Thyroid gland (tissue), 4 donors: ENCODE data around the gene MRPS11.

Experiments used
- CTCF ChIP-seq, 6 experiments: fragments of 200-600 bp in 3 of 6; fragments of 450-650 bp in 3 of 6; sonication (generic) in 3 of 6; IDR thresholded peaks; one replicate each; pipeline ENCODE4 v1.5.1; 2016 to 2019; ENCODE audit warnings: antibody characterized with exemption in 6 of 6, mild to moderate bottlenecking in 2 of 6, inconsistent platforms in 1 of 6, moderate library complexity in 1 of 6
- POLR2A ChIP-seq, 2 donors: fragments of 450-650 bp; IDR thresholded peaks; one replicate each; pipeline ENCODE4 v1.6.1; 2017; ENCODE audit warnings: antibody characterized with exemption in 2 of 2, mild to moderate bottlenecking in 2 of 2, moderate library complexity in 1 of 2

- TF ChIP-seq POLR2A (IDR thresholded peaks at IDR 0.05) (no peak), CTCF (IDR thresholded peaks at IDR 0.05) (no peak)
These were observed 45.1 kb downstream of the MRPS11 start for GRCh38 chr15:88512601-88513000.
